Measurements from ENCODE around the gene MPRIP. TPM values are rescaled to one million over a fixed set of nuclear protein-coding genes. Genes with fewer than 3 reads are reported as not detected.

MPRIP gene
- total and polyA plus RNA-seq, 4 donors = 121 to 342 (median 175) TPM

GRCh38 chr17:17105976-17106375, 63.7 kb downstream of the MPRIP start:
- Histone ChIP-seq H3K27me3 (ENCODE audit: control insufficient read depth in 3 of 3, insufficient read depth in 3 of 3, low read length in 2 of 3) (no peaks in the 10 kb centered on the region), H3K9ac (ENCODE audit: insufficient read depth in 1 of 2, low read length in 2 of 2) (no peak overlapping the region), H3K4me3 (no peak overlapping the region), H3K4me1 (ENCODE audit: control insufficient read depth in 5 of 5, insufficient read depth in 5 of 5, low read length in 5 of 5) (peaks cover 25 to 80% (median 72%) of the 10 kb centered on the region in 5 donors), H3K27ac (ENCODE audit: low read depth in 1 of 2, low read length in 1 of 2) (peak overlapping the region in 1 of 2 donors; percentile 5), H3K9me3 (ENCODE audit: control insufficient read depth in 4 of 4, insufficient read depth in 3 of 4, low read length in 3 of 4) (no peaks in the 10 kb centered on the region), H3K36me3 (ENCODE audit: control insufficient read depth in 4 of 4, insufficient read depth in 4 of 4, low read length in 4 of 4) (peaks cover 0 to 16% (median 9%) of the 10 kb centered on the region in 4 donors)
- WGBS, 2 donors = 91 to 92% methylated on average over 7 of the region's 7 CpGs
- DNase-seq (no peak), ATAC-seq (ENCODE audit: insufficient read depth, low FRiP score) (no peak)
- TF ChIP-seq, protein P1, sequence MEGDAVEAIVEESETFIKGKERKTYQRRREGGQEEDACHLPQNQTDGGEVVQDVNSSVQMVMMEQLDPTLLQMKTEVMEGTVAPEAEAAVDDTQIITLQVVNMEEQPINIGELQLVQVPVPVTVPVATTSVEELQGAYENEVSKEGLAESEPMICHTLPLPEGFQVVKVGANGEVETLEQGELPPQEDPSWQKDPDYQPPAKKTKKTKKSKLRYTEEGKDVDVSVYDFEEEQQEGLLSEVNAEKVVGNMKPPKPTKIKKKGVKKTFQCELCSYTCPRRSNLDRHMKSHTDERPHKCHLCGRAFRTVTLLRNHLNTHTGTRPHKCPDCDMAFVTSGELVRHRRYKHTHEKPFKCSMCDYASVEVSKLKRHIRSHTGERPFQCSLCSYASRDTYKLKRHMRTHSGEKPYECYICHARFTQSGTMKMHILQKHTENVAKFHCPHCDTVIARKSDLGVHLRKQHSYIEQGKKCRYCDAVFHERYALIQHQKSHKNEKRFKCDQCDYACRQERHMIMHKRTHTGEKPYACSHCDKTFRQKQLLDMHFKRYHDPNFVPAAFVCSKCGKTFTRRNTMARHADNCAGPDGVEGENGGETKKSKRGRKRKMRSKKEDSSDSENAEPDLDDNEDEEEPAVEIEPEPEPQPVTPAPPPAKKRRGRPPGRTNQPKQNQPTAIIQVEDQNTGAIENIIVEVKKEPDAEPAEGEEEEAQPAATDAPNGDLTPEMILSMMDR (IDR thresholded peaks at IDR 0.05; ENCODE audit: control extremely low read depth, extremely low read depth) = no peak

- no peaks in the 10 kb centered on the region for H3K9me3 ChIP-seq (ENCODE audit: control insufficient read depth in 4 of 4, insufficient read depth in 3 of 4, low read length in 3 of 4)
- whole genome bisulfite sequencing, 2 donors = 52 to 62% methylated on average over 3 of the region's 3 CpGs
Measured at GRCh38 chr17:17106756-17107155, 64.5 kb downstream of the MPRIP start.

GRCh38 chr17:17107281-17107680, 65.0 kb downstream of the MPRIP start:
- no peak overlapping the region for H3K9ac ChIP-seq (ENCODE audit: insufficient read depth in 1 of 2, low read length in 2 of 2)
- WGBS, 2 donors = 87 to 90% methylated on average over 4 of the region's 4 CpGs

More at GRCh38 chr17:17106756-17107155, 64.5 kb downstream of the MPRIP start:
- TF ChIP-seq, protein P1 (IDR thresholded peaks at IDR 0.05; ENCODE audit: control extremely low read depth, extremely low read depth) = no peak
- H3K4me1 ChIP-seq (ENCODE audit: control insufficient read depth in 5 of 5, insufficient read depth in 5 of 5, low read length in 5 of 5) = peaks cover 25 to 88% (median 73%) of the 10 kb centered on the region in 5 donors
- H3K27ac ChIP-seq (ENCODE audit: low read depth in 1 of 2, low read length in 1 of 2) = peak overlapping the region in 1 of 2 donors; percentile 5
- no peaks in the 10 kb centered on the region for H3K27me3 ChIP-seq (ENCODE audit: control insufficient read depth in 3 of 3, insufficient read depth in 3 of 3, low read length in 2 of 3)
- H3K9ac ChIP-seq (ENCODE audit: insufficient read depth in 1 of 2, low read length in 2 of 2) = no peak overlapping the region
- H3K4me3 ChIP-seq = no peak overlapping the region
- peaks cover 0 to 16% (median 8%) of the 10 kb centered on the region in 4 donors for H3K36me3 ChIP-seq (ENCODE audit: control insufficient read depth in 4 of 4, insufficient read depth in 4 of 4, low read length in 4 of 4)
- DNase-seq = peak in 2 of 3 donors; percentile 56 to 65
- ATAC-seq (ENCODE audit: insufficient read depth, low FRiP score) = no peak

More at GRCh38 chr17:17107281-17107680, 65.0 kb downstream of the MPRIP start:
- DNase-seq (no peak), ATAC-seq (ENCODE audit: insufficient read depth, low FRiP score) (no peak)
- no peaks in the 10 kb centered on the region for H3K27me3 ChIP-seq (ENCODE audit: control insufficient read depth in 3 of 3, insufficient read depth in 3 of 3, low read length in 2 of 3)
- no peaks in the 10 kb centered on the region for H3K9me3 ChIP-seq (ENCODE audit: control insufficient read depth in 4 of 4, insufficient read depth in 3 of 4, low read length in 3 of 4)
- H3K4me3 ChIP-seq = no peak overlapping the region
- peaks cover 21 to 92% (median 73%) of the 10 kb centered on the region in 5 donors for H3K4me1 ChIP-seq (ENCODE audit: control insufficient read depth in 5 of 5, insufficient read depth in 5 of 5, low read length in 5 of 5)
- H3K36me3 ChIP-seq (ENCODE audit: control insufficient read depth in 4 of 4, insufficient read depth in 4 of 4, low read length in 4 of 4) = peaks cover 0 to 13% (median 5%) of the 10 kb centered on the region in 4 donors
- TF ChIP-seq, protein P1 (IDR thresholded peaks at IDR 0.05; ENCODE audit: control extremely low read depth, extremely low read depth) = no peak
- peak overlapping the region in 1 of 2 donors; percentile 68 for H3K27ac ChIP-seq (ENCODE audit: low read depth in 1 of 2, low read length in 1 of 2)

Data from lung (tissue), 12 donors.